Amniotic epithelial cell (primary cell): ENCODE data around the gene BLNK.

ENCODE experiments used
- DNase-seq: peaks from one replicate; pipeline ENCODE4 v3.0.0-alpha.2; 2010; ENCODE audit warnings: low read depth

The BLNK gene

DNA sequence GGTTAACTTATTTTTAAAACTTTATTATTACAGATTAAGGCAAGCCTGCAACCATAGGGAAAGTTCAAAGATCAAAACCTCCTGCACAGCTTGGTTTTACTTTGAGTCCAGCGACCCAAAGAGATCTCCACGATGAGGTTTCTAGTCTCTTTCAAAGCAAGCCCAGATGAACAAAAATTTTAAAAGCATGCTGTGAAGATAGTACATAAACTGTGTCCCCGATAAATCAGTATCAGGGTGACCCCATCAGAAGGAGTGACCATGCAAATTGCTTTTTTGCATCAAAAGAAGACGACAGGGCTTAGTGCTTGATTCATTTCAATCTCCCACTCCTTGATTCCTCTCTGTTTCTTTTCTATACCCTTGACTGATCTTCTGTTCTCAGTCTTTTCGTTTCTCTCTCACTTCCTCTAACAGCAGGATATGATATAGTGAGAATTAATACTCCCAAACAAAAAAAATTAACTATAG is 16.8 kb upstream of the BLNK start:
- no peak for DNase-seq

- DNase-seq = no peak
Measured at GRCh38 chr10:96287392-96288105, 16.2 kb upstream of the BLNK start.

DNA sequence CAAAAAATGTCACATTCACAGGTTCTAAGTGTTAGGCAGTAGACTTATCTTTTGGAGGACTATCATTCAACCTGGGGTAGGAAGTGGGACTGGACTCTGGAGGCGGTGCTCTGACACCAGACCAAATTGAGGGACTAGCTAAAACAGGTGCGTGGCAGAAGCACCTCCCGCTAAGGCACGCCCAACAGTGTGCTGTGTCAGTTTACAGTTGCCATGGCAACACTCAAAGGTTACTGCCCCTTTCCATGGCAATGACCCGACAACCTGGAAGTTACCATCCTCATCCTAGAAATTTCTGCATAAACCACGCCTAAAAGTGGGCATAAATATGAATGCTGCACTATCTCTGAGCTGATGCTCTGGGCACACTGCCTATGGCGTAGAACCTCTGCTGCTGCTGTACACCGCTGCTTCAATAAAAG is 14.0 kb upstream of the BLNK start:
- no peak for DNase-seq

- DNase-seq = peak; percentile 17
Measured at GRCh38 chr10:96283756-96284155, 12.4 kb upstream of the BLNK start.

DNA sequence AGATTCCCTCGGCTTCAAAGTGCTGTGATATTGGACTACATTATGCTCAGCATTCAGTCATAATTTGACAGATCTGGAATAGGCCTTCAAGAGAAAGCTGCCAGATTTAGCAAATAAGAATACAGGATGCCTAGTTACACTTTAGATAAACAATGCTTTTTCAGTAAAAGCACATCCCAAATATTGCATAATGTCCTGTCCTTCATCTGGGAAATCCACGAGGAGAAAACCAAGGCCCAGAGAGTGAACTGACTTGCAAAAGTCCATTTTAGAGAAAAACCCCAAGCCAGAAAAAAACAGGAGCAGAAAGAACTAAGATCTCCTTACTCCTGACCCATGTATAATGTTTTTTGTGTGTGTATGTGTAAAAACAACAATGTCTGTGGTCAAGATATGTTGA is 12.0 kb upstream of the BLNK start:
- peak; percentile 3 for DNase-seq

GRCh38 chr10:96281444-96282029 is 10.2 kb upstream of the BLNK start:
- no peak for DNase-seq

DNA sequence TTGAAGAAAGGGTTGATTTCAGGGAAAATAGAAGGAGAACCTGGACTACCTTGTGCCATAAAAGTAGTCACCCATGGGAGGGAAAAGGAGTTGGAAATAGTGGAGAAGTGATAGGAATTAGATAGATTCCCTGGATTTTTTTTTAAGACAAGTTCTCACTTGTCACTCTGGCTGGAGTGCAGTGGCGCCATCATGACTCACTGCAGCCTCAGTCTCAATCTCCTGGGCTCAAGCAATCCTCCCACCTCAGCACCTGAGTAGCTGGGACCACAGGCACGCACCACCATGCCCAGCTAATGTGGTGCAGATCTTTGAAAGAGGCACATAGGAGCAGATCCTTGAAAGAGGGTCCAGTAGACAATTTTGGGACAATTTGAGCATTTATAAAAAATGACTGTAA is 9.5 kb upstream of the BLNK start:
- DNase-seq = no peak

DNA sequence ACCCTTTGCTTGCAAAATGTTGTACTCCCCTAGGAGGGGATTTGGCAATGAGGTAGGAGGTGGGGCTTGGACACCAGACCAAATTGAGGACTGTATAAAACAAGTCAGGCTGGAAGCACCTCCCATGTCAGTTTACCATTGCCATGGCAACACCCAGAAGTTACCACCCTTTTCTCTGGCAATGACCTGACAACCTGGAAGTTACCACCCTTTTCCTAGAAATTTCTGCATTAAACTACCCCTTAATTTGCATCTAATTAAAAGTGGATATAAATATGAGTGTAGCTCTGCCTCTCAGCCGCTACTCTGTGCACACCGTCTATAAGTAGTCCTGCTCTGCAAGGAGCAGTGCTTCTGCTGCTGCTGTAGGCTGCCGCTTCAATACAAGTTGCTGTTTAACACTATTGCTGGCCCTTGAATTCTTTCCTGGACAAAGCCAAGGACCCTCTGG is 7.8 kb upstream of the BLNK start:
- DNase-seq = no peak

DNA sequence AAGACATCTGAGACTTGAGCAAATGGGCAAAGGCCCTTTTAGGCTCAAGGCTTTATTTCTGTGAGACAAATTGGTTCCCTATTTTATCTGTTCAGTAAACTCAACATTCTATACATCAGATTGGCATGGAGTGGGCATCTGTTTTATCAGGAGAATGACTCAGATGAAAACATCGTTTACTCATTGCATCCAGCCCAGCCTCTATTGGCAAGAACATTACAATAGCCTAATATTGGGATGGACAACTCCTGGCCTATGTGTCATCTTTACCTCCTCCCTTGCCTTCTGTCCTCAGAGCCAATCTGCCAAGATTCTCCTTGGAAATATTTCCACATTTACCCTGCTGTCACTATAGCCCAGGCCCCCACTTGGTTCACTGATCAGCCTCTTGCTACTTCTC is 5.5 kb upstream of the BLNK start:
- no peak for DNase-seq

DNA sequence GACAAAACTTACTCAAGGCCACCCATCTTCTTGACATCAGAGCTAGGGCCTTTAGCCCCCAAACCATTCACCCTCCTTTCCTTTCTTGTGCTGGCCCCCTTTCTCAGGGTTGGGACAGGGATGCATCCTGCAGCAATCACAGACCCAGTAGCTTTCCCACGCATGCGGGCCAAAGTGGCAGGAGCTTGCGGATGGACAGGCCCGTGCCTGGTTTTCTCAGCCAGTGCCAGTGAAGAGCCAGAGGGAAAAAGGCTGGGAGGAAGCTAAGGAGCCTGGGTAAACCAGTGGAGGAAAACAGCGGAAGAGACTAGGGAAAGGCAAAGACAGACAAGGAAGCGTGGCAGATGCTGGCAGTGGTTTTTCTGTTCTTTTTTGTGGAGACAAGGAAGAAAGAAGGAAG is 5.1 kb upstream of the BLNK start:
- DNase-seq = no peak

GRCh38 chr10:96275685-96276418 is 4.5 kb upstream of the BLNK start:
- DNase-seq = no peak

DNA sequence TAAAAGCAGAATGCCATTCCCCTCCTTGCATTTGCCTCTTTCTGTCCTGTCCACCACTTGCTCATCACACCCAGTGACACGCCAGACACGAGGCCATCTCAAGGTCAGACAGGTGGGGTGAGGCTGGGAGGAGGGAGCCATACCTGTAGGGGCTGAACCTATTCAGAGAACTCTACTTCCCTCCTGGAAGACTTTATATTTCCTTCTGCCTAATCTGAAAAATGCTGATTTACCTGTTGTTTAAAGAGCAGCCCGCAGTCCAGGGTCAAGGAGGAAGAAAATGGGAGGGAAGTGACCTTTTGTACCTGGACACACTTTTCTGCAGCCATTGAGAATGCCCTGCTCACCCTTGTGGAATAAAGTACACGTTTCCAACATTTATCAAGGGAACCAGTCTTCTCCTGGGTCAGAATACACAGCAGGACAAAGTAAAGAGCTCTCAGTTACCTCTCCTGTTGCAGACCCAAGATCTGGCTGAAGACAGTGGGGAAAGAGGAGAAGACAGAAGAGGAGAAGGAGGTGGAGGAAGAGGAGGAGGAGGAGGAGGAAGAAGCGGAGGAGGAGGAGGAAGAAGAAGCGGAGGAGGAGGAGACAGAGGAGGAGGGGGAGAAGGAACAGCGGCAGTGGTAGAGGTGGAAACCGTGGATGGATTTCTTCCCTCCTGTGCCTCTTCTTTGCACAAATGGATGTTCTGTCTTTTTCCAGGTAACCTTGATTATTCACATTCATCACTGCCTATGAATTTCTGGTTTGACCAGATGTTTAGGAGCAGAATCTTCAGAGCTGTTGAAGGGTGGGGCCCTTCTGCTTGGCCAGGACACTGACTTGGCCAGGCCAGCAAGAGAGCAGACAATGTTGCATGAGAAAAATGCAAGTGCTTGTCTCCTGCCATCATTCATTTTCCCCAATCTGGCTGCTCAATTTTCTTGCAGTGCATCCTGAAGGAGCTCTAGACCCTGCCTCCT is 1.2 kb upstream of the BLNK start:
- no peak for DNase-seq

GRCh38 chr10:96270571-96270970 is 798 bp downstream of the BLNK start:
- no peak for DNase-seq

- DNase-seq = no peak
Measured at GRCh38 chr10:96269438-96270300, 1.7 kb downstream of the BLNK start.

DNA sequence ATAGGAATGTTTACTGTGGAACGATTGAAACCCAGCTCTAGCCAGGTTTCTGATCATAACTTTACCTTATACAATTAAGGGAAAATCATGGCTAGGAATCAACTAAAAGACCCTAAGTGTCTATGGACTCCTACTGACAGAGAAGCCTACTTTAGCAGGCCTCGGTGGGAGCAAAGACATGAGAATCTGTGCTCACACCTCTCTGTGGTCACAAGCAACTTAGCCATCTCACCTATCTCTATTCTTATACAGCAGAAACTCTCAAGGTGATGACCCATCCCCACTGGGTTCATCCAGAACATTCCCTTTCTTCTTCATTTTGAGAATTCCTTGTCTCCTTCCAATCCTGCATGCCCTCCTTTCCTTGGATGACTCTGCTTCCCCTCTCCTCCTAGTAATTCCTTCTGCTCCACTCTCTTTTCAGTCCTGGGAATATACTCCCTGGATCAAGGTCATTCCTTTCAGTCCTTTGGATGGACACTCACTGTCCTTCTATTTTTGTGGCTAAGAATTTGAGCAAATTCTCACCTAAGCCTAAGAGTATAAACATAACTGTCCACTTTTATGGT is 2.9 kb downstream of the BLNK start:
- DNase-seq = no peak

GRCh38 chr10:96267234-96267705 is 4.1 kb downstream of the BLNK start:
- no peak for DNase-seq

DNA sequence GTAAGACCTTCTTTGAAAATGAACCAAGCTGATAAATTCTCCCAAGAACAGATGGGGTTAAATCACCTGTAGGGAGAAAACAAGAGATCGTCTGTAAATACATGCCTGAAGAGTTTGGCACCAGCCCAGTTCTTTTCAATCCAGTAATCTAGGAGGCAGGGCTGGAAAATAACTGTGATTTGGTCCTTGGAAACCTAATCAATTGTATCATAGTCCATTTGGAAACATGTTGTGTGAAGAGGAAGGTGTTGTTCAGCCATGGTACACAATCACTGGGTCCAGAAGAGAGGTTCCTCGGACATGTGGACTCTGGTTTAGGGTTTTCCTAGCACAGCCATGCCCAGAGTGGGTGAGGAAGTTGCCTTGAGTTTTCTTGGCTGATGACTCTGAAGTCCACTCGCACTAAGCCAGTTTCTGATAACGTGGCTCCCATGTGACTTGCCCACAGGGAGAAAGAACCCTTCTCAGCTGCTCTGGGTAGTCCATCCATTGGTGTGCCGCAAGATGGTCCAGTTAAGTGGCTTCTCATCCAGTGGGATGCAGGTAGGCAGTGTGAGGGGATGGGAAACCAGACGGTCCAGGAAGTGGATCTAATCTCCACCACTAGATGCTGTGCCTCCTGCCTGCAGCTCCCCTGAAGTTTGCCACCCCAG is 5.1 kb downstream of the BLNK start:
- DNase-seq = no peak

GRCh38 chr10:96264938-96265337 is 6.4 kb downstream of the BLNK start:
- DNase-seq = no peak

GRCh38 chr10:96263669-96264068 is 7.7 kb downstream of the BLNK start:
- DNase-seq = no peak

DNA sequence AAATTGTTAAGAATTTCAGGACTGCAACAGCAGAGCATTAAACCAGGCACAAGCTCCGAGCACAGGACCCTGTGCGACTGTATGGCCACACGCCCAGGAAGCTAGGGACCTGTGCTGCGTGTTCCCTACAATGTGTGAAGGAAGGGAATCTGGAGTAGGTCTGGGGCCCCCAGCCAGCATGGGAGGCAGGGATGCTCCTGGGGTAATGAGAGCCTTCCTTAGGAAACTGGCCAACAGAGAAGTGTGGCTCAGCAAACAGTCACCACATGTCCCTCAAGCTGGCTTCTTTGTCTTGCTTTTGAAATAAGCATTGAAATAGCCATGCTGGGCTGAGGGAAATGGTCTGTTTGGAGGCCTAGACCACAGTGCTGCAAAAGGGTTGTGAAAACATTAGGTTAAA is 8.2 kb downstream of the BLNK start:
- no peak for DNase-seq
